ENCODE data around the gene GALNT18.
A peak's percentile ranks its signal among the peaks of the same experiment; 100 is the strongest.

Gene GALNT18

DNA sequence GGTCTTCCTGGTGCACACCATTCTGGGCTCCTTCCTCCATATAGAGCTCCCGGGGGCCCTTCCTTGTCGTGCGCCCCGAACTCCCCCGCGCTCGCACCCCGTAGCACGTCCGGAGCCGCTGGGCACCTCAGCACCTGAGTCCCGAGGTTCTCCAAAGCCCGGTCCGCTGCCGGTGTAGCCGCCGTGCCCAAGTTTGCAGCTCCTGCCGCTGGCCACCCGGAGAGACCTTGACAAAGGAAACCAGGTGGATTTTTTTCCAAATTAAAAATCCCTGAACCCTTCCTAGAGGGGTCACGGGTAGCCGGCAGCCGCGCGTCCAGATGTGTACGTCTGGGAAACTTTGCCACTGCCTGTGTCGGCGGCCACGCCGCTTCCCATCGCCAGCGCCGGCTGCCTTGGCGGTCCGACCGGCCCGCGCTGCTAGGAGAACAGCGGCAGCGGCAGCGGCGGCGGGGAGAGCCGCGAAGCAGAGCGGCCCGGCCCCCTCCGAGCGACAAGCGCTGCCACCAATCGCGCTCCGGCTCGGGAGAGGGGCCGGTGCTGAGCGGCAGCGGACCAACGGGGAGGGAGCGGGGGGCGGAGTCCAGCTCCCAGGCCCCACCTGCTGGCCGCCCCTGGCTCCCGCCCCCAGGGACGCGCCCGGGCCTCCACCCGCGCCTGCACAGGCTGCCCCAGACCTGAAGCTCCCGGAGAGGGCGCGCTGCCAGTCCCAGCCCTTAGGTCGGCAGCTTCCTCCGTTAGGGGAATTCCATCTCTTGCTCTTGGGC is at the start of gene GALNT18:
Gene GALNT18, minus strand, starts transcription at position 433 of the 767 bp plus-strand sequence.
- DNase-seq: peak; percentile 74

DNA sequence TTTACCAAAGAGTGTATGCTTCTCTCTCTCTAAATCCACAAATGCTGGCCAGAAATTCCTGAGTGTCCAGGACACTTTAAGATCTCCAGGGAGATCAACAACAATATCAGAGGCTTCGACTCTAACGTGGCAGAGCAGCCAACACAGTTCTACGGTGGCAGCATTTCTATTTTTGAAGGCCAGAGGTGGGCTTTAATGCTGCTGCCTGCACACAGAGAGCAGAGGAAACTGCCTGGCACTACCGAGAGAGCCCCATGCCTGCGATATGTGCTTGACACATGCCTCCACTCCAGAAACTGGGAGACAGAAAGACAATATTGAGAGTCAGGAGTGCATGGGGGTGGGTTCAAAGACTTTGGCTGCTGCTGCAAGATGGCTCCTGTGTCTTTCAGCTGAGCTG is 48.8 kb upstream of the GALNT18 start:
- no peak for DNase-seq

DNA sequence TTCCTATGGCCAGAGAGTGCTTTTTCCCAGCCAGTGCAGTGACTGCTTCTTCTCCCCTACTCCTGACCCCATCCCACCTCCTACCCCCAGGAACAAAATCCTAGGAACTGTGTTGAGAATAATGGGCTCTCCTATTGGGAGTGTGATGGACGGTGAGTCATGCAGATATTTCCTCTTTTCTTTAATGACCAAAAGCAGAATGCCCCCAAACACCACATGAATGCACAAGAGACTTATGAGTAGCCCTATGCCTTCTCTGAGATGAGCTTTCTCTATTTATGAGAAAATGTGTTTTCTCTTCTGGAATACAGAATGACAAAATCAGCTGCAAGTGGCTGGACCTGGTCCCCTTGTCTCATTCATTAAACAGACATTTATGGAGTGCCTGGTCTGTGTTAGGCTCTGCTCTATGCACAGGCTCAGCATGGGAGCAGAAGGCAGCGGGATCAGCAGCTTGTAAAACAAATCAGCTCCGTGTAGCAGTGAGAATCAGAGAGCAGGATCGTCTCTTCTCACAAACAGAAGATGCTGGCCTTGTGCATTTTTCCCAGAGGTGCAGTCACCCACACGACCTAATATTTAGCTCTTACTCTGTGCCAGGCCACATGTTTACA is 47.5 kb upstream of the GALNT18 start:
- no peak for DNase-seq

DNA sequence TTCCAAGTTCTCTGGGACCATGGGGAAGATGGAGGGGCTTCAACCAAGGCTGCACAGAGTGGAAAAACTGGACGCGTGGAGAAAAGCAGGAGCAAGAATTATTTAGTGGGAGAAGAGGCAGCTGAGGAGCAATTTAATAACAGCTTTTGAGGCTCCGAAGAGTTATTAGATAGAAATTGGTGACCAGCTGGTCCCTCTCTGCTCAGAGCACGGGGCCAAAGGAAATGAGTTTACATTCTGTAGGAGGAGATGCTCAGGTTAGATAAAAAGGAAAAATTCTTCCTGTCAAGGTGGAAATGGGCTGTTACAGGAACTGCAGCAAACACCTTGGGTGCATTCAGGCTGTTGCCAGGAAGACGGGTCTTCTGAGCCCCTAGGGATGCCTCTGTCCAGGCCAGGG is 47.0 kb upstream of the GALNT18 start:
- DNase-seq: no peak

DNA sequence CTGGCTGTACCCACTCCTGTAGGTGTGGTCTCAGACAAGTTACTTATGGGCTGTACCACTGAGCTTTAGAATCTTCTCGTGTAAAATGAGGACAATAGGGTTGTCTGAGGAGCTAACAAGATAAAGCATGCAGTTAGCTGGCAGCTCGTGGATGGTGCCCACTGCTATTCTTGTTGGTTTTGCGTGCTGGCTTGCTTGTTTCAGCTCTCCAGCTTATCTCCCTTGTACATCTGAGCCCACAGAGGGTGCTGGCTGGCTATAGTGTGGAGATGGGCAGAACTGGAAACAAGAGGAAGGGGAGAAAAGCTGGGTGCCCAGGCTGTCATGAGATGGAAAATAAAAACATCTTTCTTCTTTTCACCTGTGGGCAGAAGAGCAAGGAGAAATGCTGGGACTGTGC is 46.5 kb upstream of the GALNT18 start:
- DNase-seq: no peak

DNA sequence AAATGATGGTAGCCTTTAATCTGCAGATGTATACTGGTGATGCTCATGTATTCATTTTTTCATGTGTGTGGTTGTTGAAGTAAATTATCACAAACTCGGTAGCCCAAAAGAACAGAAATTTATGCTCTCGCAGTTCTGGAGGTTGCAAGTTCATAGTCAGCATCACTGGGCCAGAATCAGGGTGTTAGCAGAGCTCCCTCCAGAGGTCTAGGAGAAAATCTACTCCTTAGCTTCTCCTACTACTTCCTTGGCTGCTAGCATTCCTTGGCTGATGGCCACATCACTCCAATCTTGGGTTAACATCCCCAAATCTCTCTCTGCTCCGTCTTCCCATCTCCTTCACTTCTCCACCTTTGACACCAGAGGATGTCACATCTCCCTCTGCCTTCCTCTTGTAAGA is 45.3 kb upstream of the GALNT18 start:
- no peak for DNase-seq

DNA sequence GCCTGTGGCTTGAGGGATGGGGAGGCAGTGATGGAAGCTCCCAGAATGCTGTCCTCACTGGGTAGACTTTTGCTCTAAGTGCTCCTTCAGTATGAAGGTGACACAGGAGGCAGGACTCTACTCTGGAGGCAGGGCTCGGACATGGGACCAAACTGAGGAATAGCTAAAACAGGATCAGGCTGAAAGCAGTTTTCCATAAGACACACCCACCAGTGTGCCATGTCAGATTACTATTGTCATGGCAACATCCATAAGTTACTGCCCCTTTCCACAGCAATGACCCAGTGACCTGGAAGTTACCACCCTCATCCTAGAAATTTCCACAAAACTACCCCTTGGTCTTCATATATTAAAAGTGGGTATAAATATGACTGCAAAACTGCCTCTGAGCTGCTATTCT is 43.6 kb upstream of the GALNT18 start:
- DNase-seq: no peak

DNA sequence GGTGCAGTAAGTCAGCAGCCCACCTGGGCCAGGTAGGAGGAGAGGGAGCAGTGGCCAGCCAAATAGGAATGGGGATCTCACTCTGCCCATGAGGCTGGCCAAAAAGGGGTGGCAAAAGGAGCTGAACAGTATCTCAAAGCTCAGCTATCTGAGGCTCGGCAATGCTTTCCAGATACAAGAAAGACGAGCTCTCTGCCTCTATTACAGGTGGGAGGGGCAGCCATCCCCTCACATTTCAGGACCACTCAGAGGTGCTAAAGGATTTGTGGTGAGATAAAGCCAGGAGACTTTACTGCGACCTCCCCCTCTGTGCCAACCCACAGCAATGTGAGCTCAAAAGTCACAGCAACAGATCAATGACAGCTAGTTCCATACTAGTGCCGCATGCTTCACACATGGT is 42.1 kb upstream of the GALNT18 start:
- no peak for DNase-seq

DNA sequence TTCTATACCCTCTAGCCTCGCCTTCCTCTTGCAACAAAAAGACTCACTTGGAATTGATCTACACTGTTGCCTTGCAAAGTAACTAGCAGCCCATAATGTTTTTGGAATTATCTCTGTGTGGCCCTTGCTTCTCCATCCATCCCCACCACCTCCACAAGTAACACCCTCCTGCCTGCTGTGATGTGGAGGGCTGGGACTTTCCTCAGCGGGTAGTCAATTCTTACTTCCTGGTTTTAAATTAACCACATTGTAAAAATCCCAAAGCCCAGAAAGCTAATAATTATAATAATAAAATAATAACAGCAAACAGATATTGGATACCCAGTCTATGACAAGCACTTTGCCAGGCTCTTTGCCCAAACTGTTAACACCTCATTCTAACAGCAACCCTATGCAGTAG is 40.8 kb upstream of the GALNT18 start:
- DNase-seq: no peak

DNA sequence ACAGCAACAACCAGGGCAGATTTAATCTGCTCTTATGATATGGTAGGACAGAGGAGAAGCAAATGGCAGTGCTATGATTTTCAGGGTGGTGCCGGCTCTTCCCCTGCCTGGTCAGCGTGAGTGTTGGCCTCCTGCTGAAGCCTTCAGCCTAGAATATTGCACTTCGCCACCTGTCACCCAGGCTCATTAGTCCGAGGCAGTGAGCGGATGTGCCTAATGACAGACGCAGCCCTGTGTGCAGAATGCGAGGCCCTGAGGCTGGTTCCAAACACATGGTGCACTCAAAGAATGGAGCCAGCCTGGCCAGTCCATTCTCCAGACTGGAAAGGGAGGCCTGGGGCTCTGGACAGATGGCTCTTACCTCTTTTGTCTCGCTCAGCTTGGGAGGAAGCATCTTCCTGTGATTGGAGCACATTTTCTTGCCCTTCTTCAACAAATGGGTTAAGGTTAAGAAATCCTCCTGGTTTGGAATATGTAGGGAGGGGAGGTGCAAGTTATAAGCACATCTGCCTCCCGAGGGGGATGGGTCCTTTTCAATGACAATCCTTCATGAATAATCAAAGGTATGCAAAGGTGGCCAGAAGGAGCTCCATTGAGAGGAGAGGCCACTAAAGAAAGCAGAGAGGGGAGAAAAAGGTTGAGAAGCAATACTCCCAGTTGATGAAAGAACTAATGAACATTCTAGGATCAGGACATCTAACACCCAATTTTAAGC is 39.7 kb upstream of the GALNT18 start:
- no peak for DNase-seq

DNA sequence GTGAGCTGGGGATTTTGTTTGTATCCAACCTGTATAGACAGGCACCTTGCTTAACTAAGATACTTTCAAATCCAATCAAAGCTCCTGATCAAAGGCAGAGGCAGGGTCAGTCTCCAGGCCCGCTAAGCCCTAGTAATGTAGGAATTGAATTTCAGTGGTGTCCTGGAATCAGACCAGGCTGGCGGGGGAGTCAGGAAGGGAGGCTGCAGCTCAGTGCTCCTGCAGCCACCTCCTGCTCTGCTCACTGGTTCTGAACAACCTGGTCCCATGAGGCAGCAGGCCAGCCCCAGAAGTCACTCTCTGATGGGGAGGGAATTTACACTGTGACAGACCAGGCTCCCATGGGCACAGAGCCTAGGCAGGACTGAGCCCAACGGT is 38.5 kb upstream of the GALNT18 start:
- DNase-seq: no peak

DNA sequence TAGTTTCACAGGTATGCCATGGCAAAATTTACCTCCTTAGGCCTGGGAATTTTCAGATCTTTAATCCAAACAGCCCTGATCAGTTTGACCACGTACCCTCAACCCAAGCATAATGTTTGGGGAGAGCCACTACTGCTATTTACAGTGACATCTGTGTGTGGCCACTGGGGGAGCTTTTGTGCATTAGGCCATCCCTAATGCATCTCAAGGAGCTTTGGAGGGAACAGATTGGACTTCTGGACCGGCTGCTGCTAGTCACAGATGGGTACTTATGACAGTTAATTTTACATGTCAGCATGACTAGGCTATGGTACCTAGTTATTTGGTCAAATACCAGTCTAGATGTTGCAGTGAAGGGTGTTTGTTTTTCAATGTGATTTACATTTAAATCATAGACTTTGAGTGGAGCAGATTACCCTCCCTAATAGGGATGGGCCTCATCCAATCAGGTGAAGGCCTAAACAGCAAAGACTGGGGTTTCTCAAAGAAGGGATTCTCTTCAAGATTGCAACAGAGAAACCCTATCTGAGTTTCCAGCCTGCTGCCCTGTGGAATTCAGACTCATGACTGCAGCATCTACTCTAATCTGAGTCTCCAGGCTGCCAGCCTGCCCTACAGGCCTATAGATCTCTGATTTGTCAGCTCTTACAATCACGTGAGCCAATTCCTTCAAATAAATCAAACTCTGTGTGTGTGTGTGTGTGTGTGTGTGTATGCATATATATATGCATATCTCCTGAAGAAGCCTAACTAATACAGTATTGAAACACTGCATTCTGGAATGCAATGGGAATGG is 38.0 kb upstream of the GALNT18 start:
- no peak for DNase-seq

DNA sequence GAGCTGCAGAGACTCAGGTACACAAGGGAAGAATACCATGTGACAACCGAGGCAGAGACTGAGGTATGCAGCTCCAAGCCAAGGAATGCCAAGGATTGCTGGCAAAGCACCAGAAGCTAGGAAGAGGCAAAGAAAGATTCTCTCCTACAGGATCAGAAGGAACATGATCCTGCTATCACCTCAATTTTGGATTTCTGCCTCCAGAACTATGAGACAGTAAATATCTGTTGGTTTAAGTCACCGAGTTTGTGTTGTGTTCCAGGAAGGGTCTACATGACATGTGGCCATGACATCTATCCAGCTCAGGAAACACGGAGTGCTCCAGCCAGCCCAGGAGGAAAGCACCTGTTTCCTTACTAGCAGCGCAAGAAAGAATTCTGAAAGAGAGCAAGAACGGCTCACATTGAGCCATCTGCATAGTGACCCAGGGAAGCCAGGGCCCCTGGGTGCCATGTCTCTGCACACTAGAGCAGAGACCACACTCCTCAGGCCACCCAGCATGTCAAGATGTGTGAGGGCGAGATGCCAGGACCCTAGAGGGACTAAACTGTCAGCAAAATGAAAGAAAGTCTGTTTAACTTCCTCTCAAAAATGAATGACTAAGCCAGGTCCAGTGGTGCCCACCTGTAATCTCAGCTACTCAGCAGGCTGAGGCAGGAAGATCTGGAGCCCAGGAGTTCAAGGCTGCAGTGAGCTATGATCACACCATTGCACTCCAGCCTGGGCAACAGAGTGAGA is 35.6 kb upstream of the GALNT18 start:
- DNase-seq: no peak

DNA sequence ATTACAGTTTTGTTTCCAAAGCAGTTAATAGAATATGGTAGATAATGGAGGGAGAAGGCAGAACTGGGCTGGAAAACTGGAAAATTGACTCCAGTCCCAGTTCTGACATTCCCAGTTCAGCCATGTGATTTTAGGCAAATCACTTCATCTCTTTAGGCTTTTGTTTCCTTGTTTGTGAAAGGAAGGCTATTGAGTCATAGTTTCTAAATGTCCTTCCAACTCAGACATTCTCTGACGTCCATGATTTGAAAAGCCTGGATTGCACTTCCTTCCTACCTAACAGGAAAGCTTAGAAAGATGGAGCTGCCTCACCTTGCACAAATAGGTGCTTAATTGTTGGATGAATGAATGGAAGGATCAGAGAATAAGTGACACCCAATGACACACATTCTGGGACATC is 19.8 kb upstream of the GALNT18 start:
- DNase-seq: no peak

DNA sequence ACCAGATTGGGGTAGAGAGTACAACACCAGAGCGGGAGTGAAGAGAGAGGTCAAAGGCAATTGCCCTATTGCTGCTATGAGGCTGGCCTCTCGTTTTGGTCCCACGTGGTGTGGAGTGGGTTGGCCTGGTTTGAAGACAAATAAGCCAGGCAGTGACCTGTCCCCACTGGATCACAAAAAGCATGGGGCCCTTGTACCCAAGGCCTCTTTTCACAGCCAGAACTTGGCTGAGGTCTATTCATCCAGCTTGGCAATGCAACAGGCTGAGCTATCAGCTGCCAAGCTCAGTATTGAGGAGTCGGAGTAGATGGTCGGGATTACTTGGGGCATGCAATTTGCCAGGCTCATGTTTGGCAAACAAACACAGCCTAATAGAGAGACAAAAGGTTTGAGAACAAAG is 19.2 kb upstream of the GALNT18 start:
- no peak for DNase-seq

DNA sequence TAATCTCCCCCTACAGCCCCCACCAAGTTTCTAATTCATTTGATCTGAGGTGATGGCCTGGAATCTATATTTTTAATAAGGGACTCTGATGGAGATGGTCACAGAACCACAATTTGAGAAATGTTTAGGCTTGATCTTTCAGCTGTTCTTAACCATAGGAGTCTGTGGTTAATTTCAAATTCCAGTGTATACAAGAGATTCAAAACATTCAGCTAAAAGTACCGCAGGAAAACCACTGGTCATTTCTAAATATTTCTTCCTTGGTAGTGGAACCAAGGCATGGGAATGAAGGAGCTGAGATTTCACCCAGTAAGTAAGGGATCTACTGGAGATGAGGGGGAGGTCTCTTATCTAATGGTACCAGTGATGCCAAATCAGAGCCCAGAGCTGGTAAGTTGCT is 18.3 kb upstream of the GALNT18 start:
- no peak for DNase-seq

DNA sequence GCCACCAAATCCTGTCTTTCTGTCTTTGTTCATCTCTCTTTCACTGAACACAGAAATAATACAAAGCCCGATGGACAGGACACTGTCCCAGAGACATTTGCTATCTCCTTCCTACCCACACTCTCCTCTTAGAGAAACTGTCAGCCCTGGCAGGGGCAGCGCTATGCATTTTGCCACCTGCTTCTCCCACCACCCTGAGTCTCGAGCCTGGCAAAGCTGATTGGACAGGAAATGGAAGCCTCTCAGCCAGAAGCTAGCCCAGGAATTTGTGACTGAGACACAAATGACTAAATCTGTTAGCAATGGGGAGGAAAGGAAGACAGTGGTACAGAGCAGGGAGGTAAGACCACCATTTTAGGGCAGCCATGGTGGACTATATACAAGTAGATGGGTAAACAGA is 14.9 kb upstream of the GALNT18 start:
- DNase-seq: no peak

DNA sequence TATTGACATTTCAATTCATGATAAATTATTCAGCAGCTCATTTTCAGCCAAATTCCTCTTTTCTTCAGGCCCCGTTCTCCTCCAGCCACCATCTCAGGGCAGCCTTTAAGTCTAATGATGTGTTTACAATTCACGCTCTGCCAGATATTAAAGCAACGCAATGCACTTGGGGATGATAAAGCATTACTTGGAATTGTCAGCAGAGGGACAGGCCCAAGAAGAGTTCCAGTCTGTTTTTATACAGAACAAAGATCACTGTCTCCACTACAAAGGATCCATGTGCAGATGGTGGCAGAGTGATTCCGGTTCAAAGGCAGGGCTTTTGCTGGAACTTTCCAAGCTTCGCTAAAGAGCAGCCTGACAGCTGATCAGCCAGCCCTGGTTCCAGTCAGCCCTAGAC is 13.6 kb upstream of the GALNT18 start:
- no peak for DNase-seq

DNA sequence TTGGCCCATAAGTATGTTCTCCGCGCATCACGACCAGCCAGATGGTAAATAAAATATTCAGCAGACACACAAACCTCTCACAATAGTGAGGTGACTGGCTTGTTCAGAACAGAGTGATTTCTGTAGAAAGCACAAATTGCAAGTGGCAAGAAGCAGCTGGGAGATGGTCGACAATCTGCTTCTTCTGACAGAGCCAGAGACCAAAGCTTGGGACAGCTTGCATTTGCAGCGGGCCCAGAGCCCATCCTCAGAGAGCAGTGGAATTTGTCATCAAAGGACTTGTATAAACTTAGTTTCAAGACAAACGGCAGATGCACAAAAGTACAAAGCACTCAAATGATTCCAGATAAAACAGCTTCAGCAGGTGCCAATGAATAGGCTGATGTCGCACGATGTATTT is 7.6 kb upstream of the GALNT18 start:
- no peak for DNase-seq

DNA sequence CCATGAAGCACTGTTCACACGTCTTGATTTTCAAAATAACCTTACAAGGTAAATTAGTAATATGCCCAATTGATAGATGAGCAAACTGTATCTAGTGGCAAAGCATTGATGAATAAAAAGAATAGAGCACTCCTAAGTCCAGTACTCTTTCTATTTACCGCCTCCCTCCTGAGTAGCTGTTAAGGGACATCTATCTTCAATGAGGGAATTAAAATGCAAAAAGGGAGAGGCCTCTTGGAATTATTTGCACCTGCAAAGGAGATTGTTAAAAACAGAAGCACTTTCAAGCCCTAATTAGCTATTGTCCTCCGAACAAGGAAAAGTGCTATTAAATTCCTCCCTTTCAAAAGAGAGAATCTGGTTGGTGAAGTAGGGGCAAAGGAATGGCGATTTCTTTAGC is 6.8 kb upstream of the GALNT18 start:
- DNase-seq: no peak

DNA sequence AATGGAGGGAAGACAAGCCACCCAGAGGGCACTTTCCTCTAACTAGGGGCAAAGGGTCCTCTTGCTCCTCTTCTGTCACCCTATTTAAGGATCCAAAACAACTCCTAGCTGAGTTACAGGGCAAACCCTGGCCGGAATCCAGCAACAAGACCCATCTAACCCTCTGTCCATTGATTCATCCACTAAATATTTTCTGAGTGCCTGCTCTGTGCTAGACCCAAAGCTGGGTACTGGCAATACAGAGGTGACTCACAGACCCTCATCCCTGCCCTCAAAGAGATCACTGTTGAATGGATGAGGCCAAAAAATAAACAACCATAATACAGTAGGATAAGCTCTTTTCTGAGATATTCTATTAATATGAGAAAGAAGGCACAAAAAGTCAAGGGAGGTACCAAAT is 4.3 kb upstream of the GALNT18 start:
- no peak for DNase-seq

DNA sequence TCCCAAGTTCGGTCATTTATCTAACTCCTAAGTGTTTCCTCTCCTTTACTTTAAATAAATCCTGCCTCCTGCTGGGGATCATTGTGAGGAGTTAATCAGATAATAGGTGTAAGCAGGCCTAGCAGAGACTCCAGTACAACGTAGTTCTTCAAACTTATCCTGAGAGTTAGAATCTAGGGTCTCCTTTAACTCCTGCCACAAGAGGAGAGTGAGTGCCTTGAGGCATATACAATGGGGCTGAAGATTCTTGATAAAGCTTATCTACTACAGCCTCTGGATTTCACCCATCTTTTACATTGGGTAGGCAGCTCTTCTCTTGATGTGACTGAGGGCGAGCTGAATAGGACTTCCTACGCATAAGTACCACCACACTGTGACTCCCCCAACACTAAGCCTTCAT is 3.1 kb upstream of the GALNT18 start:
- no peak for DNase-seq

DNA sequence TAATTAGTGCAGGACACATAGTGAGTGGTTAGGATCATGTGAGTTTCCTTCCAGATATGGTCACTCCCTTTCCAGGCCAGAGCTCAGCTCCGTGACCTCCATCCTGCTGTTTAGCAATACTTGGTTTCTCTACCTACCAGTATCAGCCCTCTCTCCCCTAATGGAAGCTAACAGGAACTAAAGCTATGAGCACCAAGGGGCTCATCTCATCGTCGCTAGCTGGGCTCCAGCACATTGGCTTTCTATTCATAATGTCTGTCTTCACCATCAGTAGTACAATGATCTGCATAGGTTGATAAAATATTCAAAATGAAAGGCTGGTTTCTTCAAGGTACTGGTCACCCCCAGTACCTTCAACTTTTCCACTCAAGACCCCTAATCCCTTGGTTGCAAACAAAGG is 2.4 kb upstream of the GALNT18 start:
- DNase-seq: no peak

Data from NCI-H2029 treated with DMSO at 0.1 percent for 48 hours (cell line).